ENCODE data around the gene DPP6. TPM values are rescaled to one million over a fixed set of nuclear protein-coding genes. Genes with fewer than 3 reads are reported as not detected.
"Not testable (repeated sequence)": the region's sequence is repeated elsewhere in the genome, so short reads cannot be mapped to it uniquely, and the experiment has no call there.

The DPP6 gene
- total RNA-seq, 2 experiments from 2014 or later, result not detected

DNA sequence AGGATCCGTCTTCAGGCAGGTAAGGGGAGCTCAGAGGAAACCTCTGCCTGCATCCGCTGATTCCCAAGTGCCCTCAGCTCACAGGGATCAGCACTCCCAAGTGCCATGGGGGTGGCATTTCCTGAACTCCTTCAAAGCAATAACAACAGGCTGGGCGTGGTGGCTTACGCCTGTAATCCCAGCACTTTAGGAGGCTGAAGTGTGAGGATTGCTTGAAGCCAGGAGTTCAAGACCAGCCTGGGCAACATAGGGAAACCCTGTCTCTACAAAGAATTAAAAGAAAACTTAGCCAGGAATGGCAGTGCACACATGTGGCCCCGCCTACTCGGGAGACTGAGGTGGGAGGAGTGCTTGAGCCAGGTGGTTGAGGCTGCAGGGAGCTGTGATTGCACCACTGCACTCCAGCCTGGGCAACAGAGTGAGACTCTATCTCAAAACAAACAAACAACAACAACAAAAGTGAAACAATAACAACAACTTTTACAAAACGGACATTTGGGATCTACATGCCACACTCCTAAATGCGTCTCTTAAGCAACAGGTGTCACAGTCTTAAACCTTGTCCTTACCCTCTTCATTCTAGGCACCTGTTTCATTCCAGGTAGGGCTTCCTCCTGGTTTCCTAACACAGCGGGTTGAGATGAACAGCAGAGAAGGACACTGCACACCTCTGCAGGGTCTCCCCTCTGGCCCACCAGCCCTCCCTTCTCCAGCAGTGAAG, 877.0 kb downstream of the DPP6 start:
- intact Hi-C loops (cut with micrococcal nuclease; ENCODE audit: unreplicated experiment), result loop anchor here (2.0 to 5.0 kb wide), 3 partner anchors 92 to 368 kb away; partner anchors contain the start of gene INSIG1
- Histone ChIP-seq H3K36me3 (ENCODE audit: insufficient read depth, low read length) (no peaks in the 10 kb centered on the region), H4K20me1 (ENCODE audit: insufficient read depth, low read length) (no peaks in the 10 kb centered on the region), H3K79me2 (ENCODE audit: insufficient read depth, low read depth, low read length) (no peaks in the 10 kb centered on the region), H3K9me3 (ENCODE audit: low read length) (peaks cover 12% of the 10 kb centered on the region), H3K4me2 (ENCODE audit: low read length) (peak overlapping the region; percentile 98), H3K9me2 (ENCODE audit: insufficient read depth, low read length) (no peaks in the 10 kb centered on the region), H3K4me3 (ENCODE audit: low read depth, low read length, poor library complexity, severe bottlenecking) (peak overlapping the region; percentile 76), H3K27ac (ENCODE audit: low read depth, low read length, poor library complexity, severe bottlenecking) (peak overlapping the region; percentile 33), H2AFZ (ENCODE audit: low read length) (peak overlapping the region; percentile 100), H3K4me1 (ENCODE audit: insufficient read depth, low read length, poor library complexity, severe bottlenecking) (peaks cover 10% of the 10 kb centered on the region)
- DNase-seq (ENCODE audit: low spot score), result no peak
- no TSS peak for BruUV-seq (replicated peaks)
- POLR2A ChIA-PET, result interaction anchor here (0.6 to 1.1 kb wide), 3 partner anchors 27 to 455 kb away, joined by 3 read pairs; no protein-coding TSS in a partner anchor
- CTCF ChIA-PET (ENCODE audit: unreplicated experiment), result no interaction called here
- TF ChIP-seq, protein P1, sequence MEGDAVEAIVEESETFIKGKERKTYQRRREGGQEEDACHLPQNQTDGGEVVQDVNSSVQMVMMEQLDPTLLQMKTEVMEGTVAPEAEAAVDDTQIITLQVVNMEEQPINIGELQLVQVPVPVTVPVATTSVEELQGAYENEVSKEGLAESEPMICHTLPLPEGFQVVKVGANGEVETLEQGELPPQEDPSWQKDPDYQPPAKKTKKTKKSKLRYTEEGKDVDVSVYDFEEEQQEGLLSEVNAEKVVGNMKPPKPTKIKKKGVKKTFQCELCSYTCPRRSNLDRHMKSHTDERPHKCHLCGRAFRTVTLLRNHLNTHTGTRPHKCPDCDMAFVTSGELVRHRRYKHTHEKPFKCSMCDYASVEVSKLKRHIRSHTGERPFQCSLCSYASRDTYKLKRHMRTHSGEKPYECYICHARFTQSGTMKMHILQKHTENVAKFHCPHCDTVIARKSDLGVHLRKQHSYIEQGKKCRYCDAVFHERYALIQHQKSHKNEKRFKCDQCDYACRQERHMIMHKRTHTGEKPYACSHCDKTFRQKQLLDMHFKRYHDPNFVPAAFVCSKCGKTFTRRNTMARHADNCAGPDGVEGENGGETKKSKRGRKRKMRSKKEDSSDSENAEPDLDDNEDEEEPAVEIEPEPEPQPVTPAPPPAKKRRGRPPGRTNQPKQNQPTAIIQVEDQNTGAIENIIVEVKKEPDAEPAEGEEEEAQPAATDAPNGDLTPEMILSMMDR (conservative IDR thresholded peaks at IDR 0.05; ENCODE audit: low read length), result no peak
- TF ChIP-seq EZH2phosphoT487 (IDR thresholded peaks at IDR 0.05; ENCODE audit: borderline replicate concordance, low read depth, low read length), result no peak

DNA sequence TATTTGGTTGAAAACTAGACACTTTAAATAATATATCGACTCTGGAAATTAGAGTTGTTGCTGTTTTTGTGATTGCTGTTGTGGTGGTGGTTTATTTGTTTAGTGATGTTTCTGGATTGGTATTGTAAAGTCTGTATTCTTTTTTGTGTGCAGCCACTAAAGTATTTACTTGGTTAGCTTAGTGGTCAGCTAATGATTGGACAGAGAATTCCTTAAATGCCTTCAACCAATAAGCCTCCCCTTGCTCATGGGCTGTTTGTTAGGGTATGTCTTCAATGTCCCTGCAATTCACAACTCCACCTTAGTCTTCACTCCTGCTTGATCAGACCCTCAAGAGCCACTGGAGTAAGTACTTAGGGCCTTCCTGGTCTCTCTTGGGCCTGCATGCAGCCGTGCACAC, 879.7 kb downstream of the DPP6 start:
- Histone ChIP-seq H3K4me3 (ENCODE audit: low read depth, low read length, poor library complexity, severe bottlenecking) (no peak overlapping the region), H3K4me2 (ENCODE audit: low read length) (no peak overlapping the region), H3K36me3 (ENCODE audit: insufficient read depth, low read length) (no peaks in the 10 kb centered on the region), H3K9me3 (ENCODE audit: low read length) (peaks cover 37% of the 10 kb centered on the region), H2AFZ (ENCODE audit: low read length) (no peak overlapping the region), H3K9me2 (ENCODE audit: insufficient read depth, low read length) (no peaks in the 10 kb centered on the region), H3K27ac (ENCODE audit: low read depth, low read length, poor library complexity, severe bottlenecking) (no peak overlapping the region), H3K79me2 (ENCODE audit: insufficient read depth, low read depth, low read length) (no peaks in the 10 kb centered on the region), H3K4me1 (ENCODE audit: insufficient read depth, low read length, poor library complexity, severe bottlenecking) (peaks cover 10% of the 10 kb centered on the region), H4K20me1 (ENCODE audit: insufficient read depth, low read length) (no peaks in the 10 kb centered on the region)
- intact Hi-C loops (cut with micrococcal nuclease; ENCODE audit: unreplicated experiment), result no loop called here
- BruUV-seq (replicated peaks), result no TSS peak
- no peak for DNase-seq (ENCODE audit: low spot score)
- CTCF ChIA-PET (ENCODE audit: unreplicated experiment), result no interaction called here
- POLR2A ChIA-PET, result interaction anchor here (0.7 kb wide), 2 partner anchors 9 to 11 kb away, joined by 4 to 5 read pairs; no protein-coding TSS in a partner anchor
- TF ChIP-seq, protein P1 (conservative IDR thresholded peaks at IDR 0.05; ENCODE audit: low read length), result no peak
- no peak for TF ChIP-seq EZH2phosphoT487 (IDR thresholded peaks at IDR 0.05; ENCODE audit: borderline replicate concordance, low read depth, low read length)

GRCh38 chr7:154934353-154934952, 882.3 kb downstream of the DPP6 start:
- H3K4me3 ChIP-seq (ENCODE audit: low read depth, low read length, poor library complexity, severe bottlenecking); H4K20me1 ChIP-seq (ENCODE audit: insufficient read depth, low read length); BruUV-seq (replicated peaks); H2AFZ ChIP-seq (ENCODE audit: low read length); H3K4me1 ChIP-seq (ENCODE audit: insufficient read depth, low read length, poor library complexity, severe bottlenecking); DNase-seq (ENCODE audit: low spot score); CTCF ChIA-PET (ENCODE audit: unreplicated experiment); H3K9me2 ChIP-seq (ENCODE audit: insufficient read depth, low read length); intact Hi-C loops (cut with micrococcal nuclease; ENCODE audit: unreplicated experiment); H3K4me2 ChIP-seq (ENCODE audit: low read length); H3K36me3 ChIP-seq (ENCODE audit: insufficient read depth, low read length); H3K79me2 ChIP-seq (ENCODE audit: insufficient read depth, low read depth, low read length); H3K27ac ChIP-seq (ENCODE audit: low read depth, low read length, poor library complexity, severe bottlenecking): not testable (repeated sequence)
- POLR2A ChIA-PET, result interaction anchor here (0.6 kb wide), 1 partner anchor 382 kb away, joined by 3 read pairs; no protein-coding TSS in a partner anchor
- H3K9me3 ChIP-seq (ENCODE audit: low read length), result peaks cover 37% of the 10 kb centered on the region
